Measurements from ENCODE around the gene CRIP3.

The CRIP3 gene

DNA sequence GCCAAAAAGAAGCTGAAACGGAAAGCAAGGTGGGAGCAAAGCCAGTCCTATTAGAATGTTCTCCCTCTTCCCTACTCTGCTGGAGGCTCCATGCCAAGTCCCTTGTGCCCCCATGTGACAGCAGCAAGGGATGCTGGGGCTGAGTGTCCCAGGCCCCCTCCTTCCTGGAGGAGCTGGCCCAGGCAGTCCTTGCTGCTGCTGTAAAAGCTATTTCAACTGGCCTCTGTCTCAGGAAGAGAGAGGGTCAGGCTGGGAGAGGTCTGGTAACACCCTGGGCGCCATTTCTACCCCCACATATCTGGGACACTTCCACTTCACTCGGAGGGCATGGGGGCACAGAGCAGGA, 40.3 kb downstream of the CRIP3 start:
- DNase-seq (ENCODE audit: low read depth in 2 of 2): no peak

DNA sequence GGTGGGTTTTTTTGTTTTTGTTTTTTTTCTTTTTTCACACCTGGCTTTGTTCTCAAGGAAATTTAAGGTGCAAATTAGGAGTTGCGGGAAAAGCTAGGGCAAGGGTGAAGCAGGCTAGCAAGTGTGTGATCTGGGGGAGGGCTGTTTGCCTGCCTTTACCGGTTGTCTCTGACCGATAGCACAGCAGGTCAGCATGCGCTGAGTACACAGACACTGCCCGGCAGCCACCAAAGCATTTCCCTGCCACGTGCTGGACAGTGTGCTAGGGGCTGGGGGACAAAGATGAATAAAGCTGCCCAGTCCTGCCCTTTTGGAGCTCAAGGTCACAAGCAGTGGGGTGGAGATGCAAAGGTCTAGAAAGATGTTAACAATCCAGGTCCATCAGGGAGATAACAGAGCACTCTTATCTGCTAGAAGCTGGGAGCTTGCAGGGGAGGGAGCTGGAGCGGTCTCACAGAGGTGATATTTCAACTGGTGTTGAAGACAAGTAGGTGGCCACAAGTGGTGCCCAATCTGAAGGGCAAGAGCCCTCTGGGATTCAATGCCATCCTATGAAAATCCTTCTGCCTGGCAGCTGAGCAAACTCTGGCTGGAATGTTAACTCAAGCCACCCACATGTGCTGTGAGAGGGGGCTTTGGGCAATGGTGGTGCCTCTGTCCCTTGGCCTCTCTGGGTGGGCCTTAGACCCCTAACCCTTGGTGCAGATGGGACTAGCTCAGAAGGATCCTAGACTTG, 40.8 kb downstream of the CRIP3 start:
- TF ChIP-seq, protein P1, sequence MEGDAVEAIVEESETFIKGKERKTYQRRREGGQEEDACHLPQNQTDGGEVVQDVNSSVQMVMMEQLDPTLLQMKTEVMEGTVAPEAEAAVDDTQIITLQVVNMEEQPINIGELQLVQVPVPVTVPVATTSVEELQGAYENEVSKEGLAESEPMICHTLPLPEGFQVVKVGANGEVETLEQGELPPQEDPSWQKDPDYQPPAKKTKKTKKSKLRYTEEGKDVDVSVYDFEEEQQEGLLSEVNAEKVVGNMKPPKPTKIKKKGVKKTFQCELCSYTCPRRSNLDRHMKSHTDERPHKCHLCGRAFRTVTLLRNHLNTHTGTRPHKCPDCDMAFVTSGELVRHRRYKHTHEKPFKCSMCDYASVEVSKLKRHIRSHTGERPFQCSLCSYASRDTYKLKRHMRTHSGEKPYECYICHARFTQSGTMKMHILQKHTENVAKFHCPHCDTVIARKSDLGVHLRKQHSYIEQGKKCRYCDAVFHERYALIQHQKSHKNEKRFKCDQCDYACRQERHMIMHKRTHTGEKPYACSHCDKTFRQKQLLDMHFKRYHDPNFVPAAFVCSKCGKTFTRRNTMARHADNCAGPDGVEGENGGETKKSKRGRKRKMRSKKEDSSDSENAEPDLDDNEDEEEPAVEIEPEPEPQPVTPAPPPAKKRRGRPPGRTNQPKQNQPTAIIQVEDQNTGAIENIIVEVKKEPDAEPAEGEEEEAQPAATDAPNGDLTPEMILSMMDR (IDR thresholded peaks at IDR 0.05; ENCODE audit: low read depth, low read length): no peak

More for the DNA sequence above, 40.3 kb downstream of the CRIP3 start:
- TF ChIP-seq, protein P1 (IDR thresholded peaks at IDR 0.05; ENCODE audit: low read depth, low read length): no peak
- no peak overlapping the region for H3K4me3 ChIP-seq (replicated peaks in 1 of 2; ENCODE audit: low read depth in 2 of 2, low read length in 2 of 2)

DNA sequence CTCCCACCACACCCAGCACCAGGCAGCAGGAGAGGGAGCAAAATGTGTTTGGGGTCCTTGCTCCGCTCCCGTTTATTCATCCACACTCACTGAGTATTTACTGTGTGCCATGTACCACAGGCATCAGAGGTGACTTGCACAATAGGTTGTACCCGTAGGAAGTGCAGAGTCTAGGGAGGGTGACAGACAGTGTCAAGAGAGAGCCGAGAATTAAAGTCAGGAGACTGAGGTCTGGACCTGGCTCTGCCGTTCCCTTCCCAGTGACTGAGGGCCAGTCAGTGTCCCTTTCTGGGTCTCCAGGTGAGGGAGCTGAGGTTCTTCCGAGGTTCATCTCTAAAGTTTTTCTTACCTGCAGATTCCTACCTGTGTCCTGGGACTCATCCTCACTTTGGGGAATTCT, 43.1 kb downstream of the CRIP3 start:
- no peak for DNase-seq (ENCODE audit: low read depth in 2 of 2)
- TF ChIP-seq, protein P1 (IDR thresholded peaks at IDR 0.05; ENCODE audit: low read depth, low read length): no peak
- no peak overlapping the region for H3K4me3 ChIP-seq (replicated peaks in 1 of 2; ENCODE audit: low read depth in 2 of 2, low read length in 2 of 2)

More for the DNA sequence above, 40.8 kb downstream of the CRIP3 start:
- no peak overlapping the region for H3K4me3 ChIP-seq (replicated peaks in 1 of 2; ENCODE audit: low read depth in 2 of 2, low read length in 2 of 2)
- no peak for DNase-seq (ENCODE audit: low read depth in 2 of 2)

DNA sequence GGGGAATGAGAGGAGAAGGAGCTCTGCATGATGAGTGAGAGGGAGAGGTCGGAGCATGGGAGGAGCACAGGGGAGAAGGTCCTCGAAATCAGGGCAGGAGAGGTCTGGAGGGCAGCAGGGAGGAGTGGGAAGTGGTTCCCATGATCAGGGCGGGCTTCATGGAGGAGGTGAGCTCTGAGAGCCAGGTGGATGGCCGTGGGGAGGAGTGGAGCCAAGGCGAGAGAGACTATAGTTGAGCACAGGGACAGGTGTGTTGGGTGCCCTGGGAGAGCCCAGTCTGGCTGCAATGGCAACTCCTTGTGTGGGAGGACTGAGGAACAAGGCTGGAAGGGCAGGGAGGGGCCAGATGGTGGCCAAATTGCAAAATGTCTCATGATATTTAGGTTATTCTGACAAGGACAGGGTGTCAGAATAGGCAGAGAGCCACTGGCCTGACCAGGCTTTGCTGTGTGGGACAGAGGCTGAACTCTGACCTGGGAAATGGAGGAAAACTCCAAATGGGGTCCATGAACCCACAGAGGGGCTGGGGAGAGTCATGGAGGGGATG, 44.0 kb downstream of the CRIP3 start:
- no peak for DNase-seq (ENCODE audit: low read depth in 2 of 2)
- TF ChIP-seq, protein P1 (IDR thresholded peaks at IDR 0.05; ENCODE audit: low read depth, low read length): no peak
- no peak overlapping the region for H3K4me3 ChIP-seq (replicated peaks in 1 of 2; ENCODE audit: low read depth in 2 of 2, low read length in 2 of 2)

DNA sequence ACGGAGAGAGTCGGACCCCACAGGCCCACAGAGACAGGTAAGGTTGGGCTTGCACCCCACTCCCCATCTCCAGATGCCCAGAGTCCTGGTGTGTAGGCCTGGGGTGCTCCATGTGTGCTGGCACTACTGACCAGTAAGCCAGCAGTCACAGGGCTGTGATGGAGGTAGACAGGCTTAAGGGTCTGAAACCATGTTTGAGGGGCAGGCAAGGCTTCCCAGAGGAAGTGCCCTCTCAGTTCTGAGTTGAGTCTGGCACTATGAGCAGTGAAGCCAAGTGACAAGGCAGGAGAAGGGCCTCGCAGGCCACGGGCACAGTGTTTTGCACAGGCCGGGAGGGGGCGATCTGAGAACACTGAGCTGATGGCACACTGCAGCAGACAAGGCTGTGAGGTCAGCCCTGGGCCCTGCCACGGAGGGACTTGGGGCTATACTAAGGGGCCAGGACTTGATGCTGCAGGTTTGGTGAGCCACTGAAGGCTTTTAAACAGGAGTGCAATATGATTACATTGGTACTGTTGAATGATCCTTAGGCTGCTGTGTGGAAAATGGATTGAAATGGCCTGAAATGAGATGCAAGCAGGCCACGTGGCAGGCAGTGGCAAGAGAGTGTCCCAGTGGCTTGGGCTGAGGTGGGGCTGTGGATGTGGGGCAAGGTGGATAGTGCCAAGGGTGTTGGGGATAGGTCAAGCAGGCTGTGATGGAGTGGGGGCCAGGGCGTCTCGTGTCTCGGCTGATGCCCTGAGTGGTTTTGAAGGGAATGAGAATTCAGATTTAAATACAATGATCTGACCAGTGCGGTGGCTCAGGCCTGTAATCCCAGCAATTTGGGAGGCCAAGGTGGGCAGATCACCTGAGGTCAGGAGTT, 45.1 kb downstream of the CRIP3 start:
- TF ChIP-seq, protein P1 (IDR thresholded peaks at IDR 0.05; ENCODE audit: low read depth, low read length): peak; percentile 89
- DNase-seq (ENCODE audit: low read depth in 2 of 2): peak; percentile 78 to 79
- no peak overlapping the region for H3K4me3 ChIP-seq (replicated peaks in 1 of 2; ENCODE audit: low read depth in 2 of 2, low read length in 2 of 2)

DNA sequence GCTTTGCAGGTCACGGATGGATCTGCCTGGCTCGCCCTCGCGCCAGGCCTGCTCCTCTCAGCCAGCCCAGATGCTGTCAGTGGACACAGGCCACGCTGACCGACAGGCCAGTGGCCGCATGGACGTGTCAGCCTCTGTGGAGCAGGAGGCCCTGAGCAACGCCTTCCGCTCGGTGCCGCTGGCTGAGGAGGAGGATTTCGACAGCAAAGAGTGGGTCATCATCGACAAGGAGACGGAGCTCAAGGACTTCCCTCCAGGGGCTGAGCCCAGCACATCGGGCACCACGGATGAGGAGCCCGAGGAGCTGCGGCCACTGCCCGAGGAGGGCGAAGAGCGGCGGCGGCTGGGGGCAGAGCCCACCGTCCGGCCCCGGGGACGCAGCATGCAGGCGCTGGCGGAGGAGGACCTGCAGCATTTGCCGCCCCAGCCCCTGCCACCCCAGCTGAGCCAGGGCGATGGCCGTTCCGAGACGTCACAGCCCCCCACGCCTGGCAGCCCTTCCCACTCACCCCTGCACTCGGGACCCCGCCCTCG, 45.8 kb downstream of the CRIP3 start:
- DNase-seq (ENCODE audit: low read depth in 2 of 2): no peak
- TF ChIP-seq, protein P1 (IDR thresholded peaks at IDR 0.05; ENCODE audit: low read depth, low read length): no peak
- H3K4me3 ChIP-seq (replicated peaks in 1 of 2; ENCODE audit: low read depth in 2 of 2, low read length in 2 of 2): no peak overlapping the region
